Fibroblast of lung (primary cell): ENCODE data around the gene FEZ2.

Experiments used
- CTCF ChIP-seq, 2 donors: IDR thresholded peaks in 1 of 2; conservative IDR thresholded peaks in 1 of 2; 1 replicate in 1 of 2; 2 replicates in 1 of 2; pipeline ENCODE4 v1.5.1; 2011 to 2012; ENCODE audit warnings: low read length in 2 of 2, control low read depth in 1 of 2, inconsistent platforms in 1 of 2, low read depth in 1 of 2, mild to moderate bottlenecking in 1 of 2
- EZH2 ChIP-seq: IDR thresholded peaks from 2 replicates; pipeline ENCODE4 v1.5.1; 2012; ENCODE audit warnings: low read length, control low read depth, mild to moderate bottlenecking; ENCODE audit errors: missing control alignments

- TF ChIP-seq CTCF (conservative IDR thresholded peaks at IDR 0.05 in 1 of 2, IDR thresholded peaks at IDR 0.05 in 1 of 2; ENCODE audit: low read depth in 1 of 2, low read length in 2 of 2) (no peak), EZH2 (no peak)
These were observed 7.3 kb upstream of the FEZ2 start for GRCh38 chr2:36605273-36605672.
